NCI-H2107 (cell line): Measurements from ENCODE around the gene NEK7.
"Not testable (repeated sequence)": the region's sequence is repeated elsewhere in the genome, so short reads cannot be mapped to it uniquely, and the experiment has no call there.

Experiments
- DNase-seq: peaks from one replicate; lab custom pipeline; 2025; lab: John Stamatoyannopoulos, UW

NEK7 gene

DNA sequence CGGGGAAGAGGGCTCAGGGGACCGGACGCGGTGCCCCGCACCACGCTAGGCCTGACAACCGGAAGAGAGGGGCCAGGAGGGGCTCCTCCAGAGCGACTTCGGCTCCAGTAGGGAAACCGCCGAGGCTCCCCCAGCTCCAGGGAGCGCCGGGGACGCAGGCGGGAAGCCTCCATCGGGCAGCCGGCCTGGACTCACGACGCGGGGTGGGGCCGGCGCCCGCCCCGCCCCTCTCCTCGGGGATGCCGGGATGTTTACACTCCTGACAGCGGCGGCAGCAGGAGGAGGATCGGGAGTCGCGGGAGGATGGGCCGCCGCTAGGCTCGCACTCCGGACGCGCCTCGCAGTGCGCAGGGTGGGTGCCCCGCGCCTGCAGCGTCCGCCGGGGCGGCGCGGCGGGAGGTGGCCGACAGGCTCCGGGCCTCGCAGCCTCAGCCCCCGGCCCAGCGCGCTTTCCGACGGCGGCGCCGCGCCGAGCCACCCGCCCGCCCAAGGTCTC lies at the start of gene NEK7:
NEK7 (plus strand) TSS at position 254 of the 496 bp plus-strand sequence. CDS start 75,583 bp downstream, outside the sequence.
- DNase-seq: peak; percentile 71

GRCh38 chr1:198107091-198107501 lies 49.7 kb upstream of the NEK7 start:
- no peak for DNase-seq

DNA sequence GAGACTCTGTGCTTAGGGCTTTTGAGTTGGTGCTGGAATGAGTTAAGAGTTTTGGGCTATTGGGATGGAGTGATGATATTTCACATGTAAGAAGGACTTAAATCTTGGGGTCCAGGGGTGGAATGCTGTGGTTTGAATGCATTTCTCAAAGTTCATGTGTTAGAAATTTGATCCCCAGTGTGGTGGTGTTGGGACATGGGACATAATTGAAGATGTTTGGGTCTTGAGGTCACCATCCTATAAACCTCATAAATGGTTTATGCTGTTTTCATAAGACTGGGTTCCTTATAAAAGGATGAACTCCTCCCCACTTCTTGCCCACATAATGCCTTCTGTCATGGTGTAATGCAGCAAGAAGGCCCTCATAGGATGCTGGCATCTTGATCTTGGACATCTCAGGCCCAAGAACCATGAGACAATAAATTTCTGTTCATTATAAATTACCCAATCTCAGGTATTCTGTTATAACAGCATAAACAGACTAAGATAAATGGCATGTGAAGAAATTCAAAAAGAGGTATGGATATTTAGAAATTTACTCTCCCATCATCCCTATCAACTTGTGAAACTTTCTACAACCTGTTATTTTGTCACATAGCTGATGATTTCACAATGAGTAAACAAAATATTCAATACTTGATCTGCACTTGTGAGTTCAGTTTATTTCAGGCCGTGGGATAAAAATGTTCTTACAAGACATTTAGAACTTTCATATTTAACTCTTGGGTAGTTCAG lies 48.0 kb upstream of the NEK7 start:
- DNase-seq: no peak

- DNase-seq: no peak
These were observed 47.5 kb upstream of the NEK7 start for GRCh38 chr1:198109371-198109715.

GRCh38 chr1:198113342-198113750 lies 43.5 kb upstream of the NEK7 start:
- no peak for DNase-seq

GRCh38 chr1:198116069-198116468 lies 40.7 kb upstream of the NEK7 start:
- DNase-seq: no peak

- DNase-seq: no peak
These were observed 40.3 kb upstream of the NEK7 start for GRCh38 chr1:198116469-198116868.

DNA sequence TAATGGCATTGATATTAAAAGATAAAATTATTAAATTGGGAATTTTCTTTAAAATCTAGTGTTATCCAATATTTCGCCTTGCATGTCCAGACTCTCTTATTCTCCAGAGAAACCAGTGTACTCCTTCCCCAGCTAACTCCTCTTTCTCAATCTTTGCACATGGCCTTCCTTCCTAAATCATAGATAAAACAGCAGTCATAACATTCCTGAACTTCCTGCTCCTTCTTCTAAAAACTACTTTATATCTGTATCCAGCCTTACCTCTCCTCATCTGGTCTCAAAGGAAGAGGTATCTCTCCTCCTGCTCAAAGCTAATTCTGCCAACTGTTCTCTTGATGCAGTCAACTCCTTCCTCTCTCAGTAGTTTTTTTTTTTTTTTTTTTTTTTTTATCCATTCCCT lies 39.5 kb upstream of the NEK7 start:
- DNase-seq: no peak

DNA sequence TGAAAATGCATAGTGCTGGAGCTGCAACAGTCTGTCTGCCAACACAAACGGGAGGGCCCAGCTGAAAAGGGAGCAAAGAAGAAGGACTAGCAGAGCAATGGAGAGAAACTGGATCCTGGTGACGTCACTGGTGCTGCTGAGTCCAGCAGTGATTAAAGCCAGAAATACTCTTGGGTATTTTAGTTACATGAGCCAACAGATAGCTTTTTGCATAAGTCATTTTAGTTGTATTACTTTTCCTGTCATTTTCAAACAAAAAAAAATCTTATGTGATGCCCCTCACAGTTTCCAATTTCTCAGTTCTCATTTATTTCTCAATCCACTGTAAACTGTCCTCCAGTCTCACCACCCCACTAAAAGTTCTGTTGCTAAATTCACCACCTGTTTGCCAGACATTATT lies 38.7 kb upstream of the NEK7 start:
- no peak for DNase-seq

GRCh38 chr1:198119906-198120305 lies 36.9 kb upstream of the NEK7 start:
- DNase-seq: no peak

GRCh38 chr1:198121056-198121826 lies 35.6 kb upstream of the NEK7 start:
- no peak for DNase-seq

GRCh38 chr1:198122693-198123092 lies 34.1 kb upstream of the NEK7 start:
- no peak for DNase-seq

- DNase-seq: no peak
These were observed 33.7 kb upstream of the NEK7 start for GRCh38 chr1:198123133-198123532.

- DNase-seq: no peak
These were observed 32.1 kb upstream of the NEK7 start for GRCh38 chr1:198124673-198125072.

DNA sequence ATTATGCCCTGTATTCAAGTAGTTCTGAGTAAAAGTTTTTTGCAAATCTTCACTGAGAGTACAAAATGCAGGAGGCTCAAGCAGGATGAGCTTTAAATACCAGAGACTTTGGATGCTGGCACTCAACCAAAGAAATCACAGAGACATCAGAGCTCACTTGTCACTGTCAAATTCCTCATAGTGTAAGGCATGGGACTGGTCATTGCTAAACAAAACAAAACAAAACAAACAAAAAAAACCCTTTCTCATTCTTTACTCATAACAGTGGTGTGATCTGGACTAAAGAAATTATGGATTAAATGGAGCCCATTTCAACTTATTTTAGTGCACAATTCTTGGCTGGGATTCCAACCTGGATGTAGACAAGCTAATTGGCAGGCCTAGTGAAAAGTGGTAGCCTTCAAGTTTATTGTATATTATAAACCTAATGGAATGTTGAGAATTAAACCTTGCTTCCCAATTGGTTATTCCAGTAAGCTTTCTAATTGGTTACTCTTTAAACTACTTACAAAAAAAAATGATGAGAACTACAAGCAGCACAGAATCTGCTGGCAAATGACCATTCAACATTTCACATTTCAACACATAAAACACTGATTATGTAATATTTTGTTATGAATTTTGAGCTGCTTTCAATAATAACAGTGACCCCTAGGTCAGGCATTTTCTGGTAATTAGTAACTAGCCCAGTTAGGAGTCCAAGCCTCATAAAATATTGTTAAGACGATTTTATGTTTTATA lies 30.6 kb upstream of the NEK7 start:
- DNase-seq: no peak

GRCh38 chr1:198128533-198128932 lies 28.3 kb upstream of the NEK7 start:
- DNase-seq: no peak

- not testable (repeated sequence) for DNase-seq
These were observed 26.7 kb upstream of the NEK7 start for GRCh38 chr1:198130053-198130452.

DNA sequence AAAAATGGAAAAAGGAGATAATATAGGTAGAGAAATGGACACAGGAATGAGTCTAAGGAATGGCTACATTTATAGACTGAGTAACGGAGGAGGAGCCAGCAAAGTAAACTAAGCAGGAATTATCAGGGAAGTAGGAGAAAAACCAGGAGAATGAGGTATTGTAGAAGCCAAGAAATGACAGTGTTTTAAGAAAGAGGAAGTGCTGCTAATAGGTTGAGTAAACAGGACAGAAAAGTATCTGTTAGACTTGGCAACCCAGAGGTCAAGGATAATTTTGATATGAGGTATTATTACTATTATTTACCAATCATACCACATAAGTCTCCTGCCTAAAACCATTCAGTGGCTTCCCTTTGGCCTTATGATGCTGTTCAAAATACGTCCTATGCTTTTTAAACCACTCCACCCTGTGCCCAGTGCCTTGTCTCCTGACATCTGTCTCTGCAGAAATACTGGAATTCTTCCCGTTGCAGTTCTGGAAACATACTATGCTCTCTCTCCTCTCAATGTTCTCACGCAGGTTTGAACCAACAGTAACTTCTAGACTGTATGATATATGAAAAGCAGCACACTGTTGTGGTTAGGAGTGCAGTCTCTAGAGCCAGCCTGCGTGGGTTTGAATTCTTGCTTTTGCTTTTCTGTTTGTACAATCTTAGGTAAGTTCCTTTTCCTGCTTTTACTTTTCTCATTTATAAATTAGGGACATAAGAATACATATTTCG lies 24.6 kb upstream of the NEK7 start:
- DNase-seq: no peak

GRCh38 chr1:198134252-198134651 lies 22.5 kb upstream of the NEK7 start:
- DNase-seq: no peak

DNA sequence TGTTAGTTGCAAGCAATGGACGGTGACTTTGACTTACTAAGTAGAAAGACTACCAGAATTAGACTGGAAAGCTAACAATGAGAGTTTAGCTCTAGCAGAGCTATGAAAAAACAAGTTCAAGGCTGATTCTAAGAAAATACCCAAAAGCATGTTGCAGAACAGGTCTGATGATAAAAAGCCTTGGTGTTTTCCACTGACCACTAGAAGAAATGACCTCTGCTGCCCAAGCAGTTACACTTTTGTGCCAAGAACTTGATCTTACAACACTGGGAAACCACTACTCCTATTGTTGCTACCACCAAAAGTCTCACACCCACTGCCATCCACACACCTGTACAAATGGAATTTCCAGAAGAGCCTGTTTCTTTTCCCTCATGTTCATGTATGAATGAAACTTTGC lies 21.4 kb upstream of the NEK7 start:
- DNase-seq: no peak

- no peak for DNase-seq
These were observed 15.0 kb upstream of the NEK7 start for GRCh38 chr1:198141668-198142351.
